Nucleus accumbens (tissue), 56 donors: ENCODE data around the gene MIPEP.
"Not testable (repeated sequence)": the region's sequence is repeated elsewhere in the genome, so short reads cannot be mapped to it uniquely, and the experiment has no call there.

Experiments used
- DNase-seq, 56 donors: peaks; one replicate each; lab custom pipeline; 2025; lab: John Stamatoyannopoulos, UW

The MIPEP gene

GRCh38 chr13:23786607-23787006 lies 102.6 kb downstream of the MIPEP start:
- no peak for DNase-seq

GRCh38 chr13:23778879-23779278 lies 110.3 kb downstream of the MIPEP start:
- no peak for DNase-seq

- no peak for DNase-seq
Measured at GRCh38 chr13:23778002-23778652, 111.1 kb downstream of the MIPEP start.

- no peak for DNase-seq
Measured at GRCh38 chr13:23777575-23777870, 111.7 kb downstream of the MIPEP start.

GRCh38 chr13:23776698-23777574 lies 112.3 kb downstream of the MIPEP start:
- no peak for DNase-seq

GRCh38 chr13:23772717-23773116 lies 116.5 kb downstream of the MIPEP start:
- DNase-seq = no peak

GRCh38 chr13:23771956-23772355 lies 117.2 kb downstream of the MIPEP start:
- DNase-seq = no peak

- no peak for DNase-seq
Measured at GRCh38 chr13:23771552-23771951, 117.6 kb downstream of the MIPEP start.

- no peak for DNase-seq
Measured at GRCh38 chr13:23770973-23771372, 118.2 kb downstream of the MIPEP start.

GRCh38 chr13:23770428-23770827 lies 118.8 kb downstream of the MIPEP start:
- DNase-seq = no peak

- no peak for DNase-seq
Measured at GRCh38 chr13:23769401-23769800, 119.8 kb downstream of the MIPEP start.

GRCh38 chr13:23767838-23768237 lies 121.4 kb downstream of the MIPEP start:
- no peak for DNase-seq

- no peak for DNase-seq
Measured at GRCh38 chr13:23766939-23767338, 122.3 kb downstream of the MIPEP start.

- DNase-seq = no peak
Measured at GRCh38 chr13:23766283-23766682, 122.9 kb downstream of the MIPEP start.

GRCh38 chr13:23765531-23765930 lies 123.7 kb downstream of the MIPEP start:
- DNase-seq = no peak

GRCh38 chr13:23763318-23763717 lies 125.9 kb downstream of the MIPEP start:
- no peak for DNase-seq

- DNase-seq = not testable (repeated sequence)
Measured at GRCh38 chr13:23761760-23762159, 127.4 kb downstream of the MIPEP start.

GRCh38 chr13:23760000-23760399 lies 129.2 kb downstream of the MIPEP start:
- no peak for DNase-seq

GRCh38 chr13:23758798-23759527 lies 130.2 kb downstream of the MIPEP start:
- DNase-seq = no peak

- no peak for DNase-seq
Measured at GRCh38 chr13:23754997-23755396, 134.2 kb downstream of the MIPEP start.

GRCh38 chr13:23754506-23754905 lies 134.7 kb downstream of the MIPEP start:
- DNase-seq = no peak

- no peak for DNase-seq
Measured at GRCh38 chr13:23753458-23753857, 135.7 kb downstream of the MIPEP start.
